Esophagus (tissue), 2 donors: ENCODE results near the gene NLRX1. TPM values are rescaled to one million over a fixed set of nuclear protein-coding genes. Genes with fewer than 3 reads are reported as not detected.

Experiments
- H3K27ac ChIP-seq, 2 donors: one replicate each; pipeline ENCODE4 v1.5.1; 2013; ENCODE audit warnings: low read depth in 2 of 2, mild to moderate bottlenecking in 2 of 2, inconsistent platforms in 1 of 2, low read length in 1 of 2, moderate library complexity in 1 of 2
- H3K27me3 ChIP-seq, 2 donors: one replicate each; pipeline ENCODE4 v1.6.1; 2013; ENCODE audit warnings: low read length in 2 of 2, control low read depth in 1 of 2, mild to moderate bottlenecking in 1 of 2; ENCODE audit not compliant: insufficient read depth in 2 of 2, control insufficient read depth in 1 of 2
- H3K36me3 ChIP-seq, 2 donors: one replicate each; pipeline ENCODE4 v1.6.1; 2013; ENCODE audit warnings: low read length in 1 of 2; ENCODE audit not compliant: control insufficient read depth in 2 of 2, insufficient read depth in 2 of 2
- H3K4me1 ChIP-seq, 2 donors: one replicate each; pipeline ENCODE4 v1.6.1; 2013; ENCODE audit warnings: low read length in 1 of 2; ENCODE audit not compliant: control insufficient read depth in 2 of 2, insufficient read depth in 2 of 2
- H3K4me3 ChIP-seq, 2 donors: one replicate each; pipeline ENCODE4 v1.5.1; 2013; ENCODE audit warnings: low read length in 2 of 2, mild to moderate bottlenecking in 2 of 2, low read depth in 1 of 2, moderate library complexity in 1 of 2
- H3K9me3 ChIP-seq, 2 donors: one replicate each; pipeline ENCODE4 v1.6.1; 2013; ENCODE audit warnings: mild to moderate bottlenecking in 2 of 2, low read depth in 1 of 2, low read length in 1 of 2, moderate library complexity in 1 of 2; ENCODE audit not compliant: control insufficient read depth in 2 of 2, insufficient read depth in 1 of 2
- WGBS, 2 donors: extraction: QIAGEN DNeasy Blood & Tissue Kit; methylation state at CpG; one replicate each; pipeline ENCODE4 v1.1.7; 2013; 5-methylcytosine and 5-hydroxymethylcytosine counted together
- polyA plus RNA-seq, 2 donors: library from polyadenylated mRNA; stranded (reverse); fragments of 200-250 nt; gene quantifications; one replicate each; pipeline ENCODE4 v1.2.3, GENCODE V29; 2013
- donor health status: healthy with polysubstance abuse.
- donor health status: Bipolar disorder and iron deficiency.

Gene NLRX1
- polyA plus RNA-seq, 2 donors: 24.9 to 38.8 TPM

DNA sequence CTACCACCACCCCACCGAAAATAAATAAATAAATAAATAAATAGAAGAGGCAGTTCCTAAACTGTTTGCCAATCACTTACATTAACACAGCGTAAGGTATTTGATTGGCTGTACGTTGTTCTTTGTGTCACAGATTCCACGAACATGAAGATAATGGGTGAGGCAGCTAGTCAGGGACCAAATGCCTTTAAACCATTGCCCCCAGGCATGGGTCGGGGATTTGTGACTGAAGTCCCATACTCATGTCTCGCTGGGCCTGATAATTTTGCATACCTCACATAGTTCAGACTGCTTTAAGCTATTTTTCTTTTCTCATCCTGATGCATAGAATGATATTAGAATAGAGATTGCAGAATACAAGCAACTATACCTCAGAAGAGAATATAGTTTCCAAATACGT lies 34.0 kb downstream of the NLRX1 start:
- WGBS, 2 donors: 90 to 91% methylated on average over 7 of the region's 7 CpGs
- H3K27ac ChIP-seq: no peak overlapping the region
- H3K36me3 ChIP-seq: no peaks in the 10 kb centered on the region
- H3K27me3 ChIP-seq: no peaks in the 10 kb centered on the region
- no peaks in the 10 kb centered on the region for H3K4me1 ChIP-seq
- H3K4me3 ChIP-seq: no peak overlapping the region
- no peaks in the 10 kb centered on the region for H3K9me3 ChIP-seq

DNA sequence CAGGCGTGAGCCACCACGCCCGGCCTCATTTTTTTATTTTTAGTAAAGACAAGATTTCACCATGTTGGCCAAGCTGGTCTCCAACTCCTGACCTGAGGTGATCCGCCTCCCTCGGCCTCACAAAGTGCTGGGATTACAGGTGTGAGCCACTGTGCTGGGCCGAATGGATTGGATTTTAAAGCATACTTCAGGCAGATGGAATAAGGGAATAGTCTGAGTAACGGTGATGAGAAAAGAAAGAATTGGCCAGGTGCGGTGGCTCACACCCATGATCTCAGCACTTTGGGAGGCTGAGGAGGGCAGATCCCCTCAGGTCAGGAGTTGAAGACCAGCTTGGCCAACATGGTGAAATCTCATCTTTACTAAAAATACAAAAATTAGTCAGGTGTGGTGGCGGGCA lies 35.5 kb downstream of the NLRX1 start:
- Histone ChIP-seq H3K4me1 (no peaks in the 10 kb centered on the region), H3K27ac (no peak overlapping the region), H3K9me3 (no peaks in the 10 kb centered on the region), H3K36me3 (no peaks in the 10 kb centered on the region), H3K4me3 (no peak overlapping the region), H3K27me3 (no peaks in the 10 kb centered on the region)
- 93 to 95% methylated on average over 9 of the region's 9 CpGs for WGBS, 2 donors

DNA sequence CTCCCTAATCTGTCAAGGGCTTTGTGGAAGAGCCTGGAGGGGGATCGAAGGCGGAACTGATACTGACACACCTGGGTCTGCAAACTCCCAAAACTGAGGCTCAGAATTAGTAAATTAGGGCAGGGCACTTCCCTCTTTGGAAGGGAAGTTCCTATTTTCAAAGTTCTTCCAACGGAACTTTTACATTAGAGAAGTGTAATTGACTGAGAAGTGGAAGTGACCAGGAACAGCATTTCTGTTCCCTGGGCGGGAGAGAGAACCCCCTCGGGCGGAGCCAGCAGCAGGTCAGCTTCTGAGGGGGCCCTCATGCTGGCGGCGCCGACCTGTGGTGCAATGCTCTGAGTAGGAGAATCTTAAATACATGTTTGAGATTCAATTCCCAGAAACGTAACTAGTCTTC lies 36.6 kb downstream of the NLRX1 start:
- peak overlapping the region in 1 of 2 donors; percentile 70 for H3K4me3 ChIP-seq
- no peaks in the 10 kb centered on the region for H3K27me3 ChIP-seq
- H3K4me1 ChIP-seq: peaks cover 0 to 3% of the 10 kb centered on the region in 2 donors
- WGBS, 2 donors: 54 to 56% methylated on average over 10 of the region's 10 CpGs
- H3K27ac ChIP-seq: no peak overlapping the region
- no peaks in the 10 kb centered on the region for H3K9me3 ChIP-seq
- no peaks in the 10 kb centered on the region for H3K36me3 ChIP-seq

DNA sequence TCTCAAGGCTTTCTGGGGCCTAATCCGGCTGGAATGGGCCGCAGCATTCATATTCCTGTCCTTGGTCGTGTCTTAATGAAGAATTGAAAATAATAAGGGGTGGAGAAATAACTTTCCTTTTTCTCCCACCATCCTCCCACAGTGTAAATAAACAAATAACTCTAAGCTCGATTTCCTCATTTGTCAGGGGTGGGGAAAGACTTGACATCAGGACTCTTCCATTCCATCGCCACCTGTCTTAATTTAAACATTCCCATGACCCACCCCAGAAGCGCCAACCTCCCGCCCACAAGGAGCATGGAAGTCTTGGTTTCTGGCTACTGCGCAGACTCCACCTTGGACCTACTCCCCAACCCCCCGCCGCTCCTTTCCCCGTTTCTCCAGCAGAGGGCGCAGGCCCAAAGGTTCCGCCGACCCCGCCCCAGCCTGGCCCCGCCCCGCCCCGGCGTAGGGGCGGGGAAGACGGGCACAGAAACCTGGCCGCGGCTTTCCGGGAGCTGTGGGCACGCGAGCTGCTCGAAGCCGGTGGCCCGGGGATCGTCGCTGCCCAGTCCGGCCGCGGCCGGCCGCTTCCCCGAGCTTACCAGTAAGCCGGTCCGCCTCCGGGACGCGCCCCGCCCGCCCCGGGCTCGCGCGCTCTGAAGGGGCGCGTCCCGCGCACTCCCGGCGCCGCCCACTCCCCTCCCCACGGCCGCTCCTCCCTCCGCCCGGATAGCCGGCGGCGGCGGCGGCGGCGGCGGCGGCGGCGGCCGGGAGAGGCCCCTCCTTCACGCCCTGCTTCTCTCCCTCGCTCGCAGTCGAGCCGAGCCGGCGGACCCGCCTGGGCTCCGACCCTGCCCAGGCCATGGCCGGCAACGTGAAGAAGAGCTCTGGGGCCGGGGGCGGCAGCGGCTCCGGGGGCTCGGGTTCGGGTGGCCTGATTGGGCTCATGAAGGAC lies 37.3 kb downstream of the NLRX1 start, which contains the start of gene CBL:
CBL (plus strand) TSS at position 766 of the 937 bp plus-strand sequence; CDS start at position 845, 79 bp downstream.
- WGBS, 2 donors: 1% methylated on average over 44 to 88 of the region's 88 CpGs
- no peaks in the 10 kb centered on the region for H3K36me3 ChIP-seq

DNA sequence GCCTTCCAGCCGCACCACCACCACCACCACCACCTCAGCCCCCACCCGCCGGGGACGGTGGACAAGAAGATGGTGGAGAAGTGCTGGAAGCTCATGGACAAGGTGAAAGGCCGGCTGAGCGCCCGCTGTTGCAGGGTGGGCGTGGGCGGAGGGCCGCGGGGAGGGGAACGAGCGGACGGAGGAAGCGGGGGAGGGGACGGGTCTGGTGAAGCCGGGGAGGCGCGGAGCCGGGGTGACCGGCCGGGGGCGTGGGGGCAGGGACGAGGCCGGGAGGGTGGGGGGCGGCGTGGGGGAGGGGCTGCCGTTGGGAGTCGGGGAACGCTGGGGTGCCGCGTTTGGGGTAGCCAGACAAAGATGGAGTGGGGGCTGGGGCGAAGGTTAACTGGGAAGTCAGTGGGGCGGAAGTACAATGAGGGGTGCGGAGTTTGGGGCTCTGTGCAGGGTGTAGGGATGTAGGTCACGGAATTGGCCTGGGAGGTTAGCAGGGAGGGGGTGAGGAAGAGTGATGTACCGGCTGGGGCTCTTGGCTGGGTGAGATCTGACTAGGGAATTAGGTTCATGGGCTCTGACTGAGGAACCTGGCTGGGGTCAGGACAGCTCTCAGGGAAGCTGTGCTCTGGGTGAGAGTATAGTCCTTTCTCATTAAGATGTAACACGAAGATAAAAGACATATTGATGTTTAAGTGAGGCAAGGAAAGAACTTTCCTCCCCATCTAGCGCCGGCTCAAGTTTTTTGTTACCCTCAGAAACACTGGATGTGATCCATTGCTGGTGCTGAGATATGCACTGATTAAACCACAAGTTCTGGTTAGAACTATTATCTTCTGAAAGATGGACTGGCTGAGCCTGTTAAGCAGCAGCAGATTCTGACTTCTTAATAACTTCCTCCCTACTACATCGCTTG lies 38.2 kb downstream of the NLRX1 start:
- peaks cover 0 to 3% of the 10 kb centered on the region in 2 donors for H3K4me1 ChIP-seq
- no peaks in the 10 kb centered on the region for H3K27me3 ChIP-seq
- H3K4me3 ChIP-seq: peak overlapping the region; percentile 70 to 95
- no peaks in the 10 kb centered on the region for H3K9me3 ChIP-seq
- 1% methylated on average over 39 to 41 of the region's 41 CpGs for WGBS, 2 donors
- H3K36me3 ChIP-seq: no peaks in the 10 kb centered on the region
- H3K27ac ChIP-seq: peak overlapping the region; percentile 96 to 99

More for the DNA sequence above, 37.3 kb downstream of the NLRX1 start, which contains the start of gene CBL:
- Histone ChIP-seq H3K4me1 (peaks cover 0 to 3% of the 10 kb centered on the region in 2 donors), H3K9me3 (no peaks in the 10 kb centered on the region), H3K4me3 (peak within 1 kb of the TSS; percentile 70 to 95), H3K27ac (peak within 1 kb of the TSS; percentile 96 to 99), H3K27me3 (no peaks in the 10 kb centered on the region)

DNA sequence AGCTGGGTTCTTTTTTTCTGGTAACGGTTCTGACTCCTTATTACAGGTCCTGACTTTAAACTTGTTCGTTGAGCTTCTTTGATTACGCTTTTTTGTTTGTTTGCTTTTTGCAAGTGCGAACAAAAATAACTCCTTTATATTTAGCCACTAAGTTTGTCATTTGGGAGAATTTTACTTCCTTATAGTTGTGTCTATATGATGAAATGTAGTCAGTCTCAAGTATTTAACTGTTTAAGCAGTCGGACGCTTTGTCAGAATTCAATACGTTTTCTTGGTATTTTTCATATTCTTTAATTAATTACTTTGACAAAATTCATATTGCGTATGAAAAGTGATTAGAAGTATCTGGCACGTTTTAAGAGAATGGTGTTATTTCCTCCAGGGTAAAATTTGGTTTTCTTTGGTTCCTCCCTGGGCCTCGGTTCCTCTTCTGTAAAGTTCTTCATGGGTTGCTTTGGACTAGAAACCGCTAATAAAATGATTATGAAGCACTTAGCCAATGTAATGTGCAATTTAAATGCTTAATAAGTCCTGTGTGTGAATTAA lies 39.0 kb downstream of the NLRX1 start:
- Histone ChIP-seq H3K4me3 (peak overlapping the region in 1 of 2 donors; percentile 70), H3K27ac (peak overlapping the region in 1 of 2 donors; percentile 99), H3K9me3 (no peaks in the 10 kb centered on the region), H3K27me3 (no peaks in the 10 kb centered on the region), H3K4me1 (peaks cover 0 to 3% of the 10 kb centered on the region in 2 donors), H3K36me3 (no peaks in the 10 kb centered on the region)
- WGBS, 2 donors: 25 to 31% methylated on average over 11 of the region's 11 CpGs

DNA sequence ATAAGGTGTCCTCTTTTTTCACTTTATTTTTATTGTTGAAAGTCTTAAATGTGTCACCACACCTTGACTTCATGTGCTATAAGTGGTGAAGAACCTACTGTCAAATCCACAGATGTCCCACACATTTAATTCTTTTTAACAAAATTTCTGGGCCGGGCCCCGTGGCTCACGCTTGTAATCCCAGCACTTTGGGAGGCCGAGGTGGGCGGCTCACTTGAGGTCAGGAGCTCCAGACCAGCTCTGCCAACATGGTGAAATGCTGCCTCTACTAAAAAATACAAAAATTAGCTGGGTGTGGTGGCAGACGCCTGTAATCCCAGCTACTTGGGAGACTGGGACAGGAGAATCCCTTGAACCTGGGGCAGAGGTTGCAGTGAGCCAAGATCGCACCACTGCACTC lies 40.7 kb downstream of the NLRX1 start:
- 86 to 91% methylated on average over 7 of the region's 7 CpGs for WGBS, 2 donors
- no peak overlapping the region for H3K4me3 ChIP-seq
- H3K4me1 ChIP-seq: peaks cover 0 to 3% of the 10 kb centered on the region in 2 donors
- H3K27ac ChIP-seq: no peak overlapping the region
- no peaks in the 10 kb centered on the region for H3K27me3 ChIP-seq
- no peaks in the 10 kb centered on the region for H3K36me3 ChIP-seq
- no peaks in the 10 kb centered on the region for H3K9me3 ChIP-seq

DNA sequence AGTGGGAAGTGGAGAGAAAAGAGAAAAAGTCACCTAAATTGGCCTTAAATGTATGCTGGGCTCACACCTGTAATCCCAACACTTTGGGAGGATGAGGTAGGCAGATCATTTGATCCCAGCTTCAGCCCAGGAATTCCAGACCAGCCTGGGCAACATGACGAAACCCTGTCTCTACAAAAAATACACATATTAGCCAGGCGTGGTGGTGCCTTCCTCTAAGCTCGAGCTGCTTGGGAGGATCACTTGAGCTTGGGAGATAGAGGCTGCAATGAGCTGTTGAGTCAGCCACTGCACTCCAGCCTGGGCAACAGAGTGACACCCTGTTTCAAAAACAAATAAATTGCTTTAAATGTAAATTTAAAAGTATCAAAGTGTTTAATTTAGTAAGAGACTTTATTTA lies 41.5 kb downstream of the NLRX1 start:
- Histone ChIP-seq H3K9me3 (no peaks in the 10 kb centered on the region), H3K4me1 (peaks cover 0 to 3% of the 10 kb centered on the region in 2 donors)
- 76 to 79% methylated on average over 3 of the region's 3 CpGs for WGBS, 2 donors

More for the DNA sequence above, 41.5 kb downstream of the NLRX1 start:
- no peak overlapping the region for H3K4me3 ChIP-seq
- no peak overlapping the region for H3K27ac ChIP-seq
- no peaks in the 10 kb centered on the region for H3K36me3 ChIP-seq
- no peaks in the 10 kb centered on the region for H3K27me3 ChIP-seq
